22Rv1 (cell line): ENCODE data around the gene KLRF2.

Experiments used
- H3K27ac ChIP-seq: fragments of 450-650 bp; 2 replicates; pipeline ENCODE4 v1.5.1; 2017
- ZFX ChIP-seq: fragments of 450-650 bp; IDR thresholded peaks from 2 replicates; pipeline ENCODE4 v1.6.1; 2017; ENCODE audit warnings: antibody characterized with exemption, borderline replicate concordance
- TF ChIP-seq, protein P1 (sequence below): fragments of 450-650 bp; IDR thresholded peaks from 2 replicates; pipeline ENCODE4 v1.5.1; 2017; ENCODE audit warnings: mild to moderate bottlenecking

KLRF2 gene, protein sequence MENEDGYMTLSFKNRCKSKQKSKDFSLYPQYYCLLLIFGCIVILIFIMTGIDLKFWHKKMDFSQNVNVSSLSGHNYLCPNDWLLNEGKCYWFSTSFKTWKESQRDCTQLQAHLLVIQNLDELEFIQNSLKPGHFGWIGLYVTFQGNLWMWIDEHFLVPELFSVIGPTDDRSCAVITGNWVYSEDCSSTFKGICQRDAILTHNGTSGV

DNA sequence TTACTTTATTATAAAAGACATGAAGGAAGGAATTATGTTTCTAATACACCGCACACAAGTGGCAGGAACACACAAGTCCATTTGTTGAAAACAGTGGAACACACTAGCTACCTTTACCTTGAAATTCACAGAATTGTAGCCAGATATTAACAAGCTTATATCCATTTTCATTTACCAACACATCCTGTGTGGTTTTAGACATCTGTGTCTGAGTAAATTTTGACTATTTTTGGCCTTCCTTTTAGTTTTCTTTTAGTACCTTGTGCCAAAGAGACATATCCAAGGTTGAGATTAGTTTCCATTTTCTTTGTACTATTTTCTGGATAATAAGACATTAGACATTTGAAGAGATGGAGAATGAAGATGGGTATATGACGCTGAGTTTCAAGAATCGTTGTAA, at the start of gene KLRF2:
TSS of gene KLRF2 (plus strand) at position 244 of the 400 bp plus-strand sequence. CDS start at position 351, 107 bp downstream.
- TF ChIP-seq, protein P1, sequence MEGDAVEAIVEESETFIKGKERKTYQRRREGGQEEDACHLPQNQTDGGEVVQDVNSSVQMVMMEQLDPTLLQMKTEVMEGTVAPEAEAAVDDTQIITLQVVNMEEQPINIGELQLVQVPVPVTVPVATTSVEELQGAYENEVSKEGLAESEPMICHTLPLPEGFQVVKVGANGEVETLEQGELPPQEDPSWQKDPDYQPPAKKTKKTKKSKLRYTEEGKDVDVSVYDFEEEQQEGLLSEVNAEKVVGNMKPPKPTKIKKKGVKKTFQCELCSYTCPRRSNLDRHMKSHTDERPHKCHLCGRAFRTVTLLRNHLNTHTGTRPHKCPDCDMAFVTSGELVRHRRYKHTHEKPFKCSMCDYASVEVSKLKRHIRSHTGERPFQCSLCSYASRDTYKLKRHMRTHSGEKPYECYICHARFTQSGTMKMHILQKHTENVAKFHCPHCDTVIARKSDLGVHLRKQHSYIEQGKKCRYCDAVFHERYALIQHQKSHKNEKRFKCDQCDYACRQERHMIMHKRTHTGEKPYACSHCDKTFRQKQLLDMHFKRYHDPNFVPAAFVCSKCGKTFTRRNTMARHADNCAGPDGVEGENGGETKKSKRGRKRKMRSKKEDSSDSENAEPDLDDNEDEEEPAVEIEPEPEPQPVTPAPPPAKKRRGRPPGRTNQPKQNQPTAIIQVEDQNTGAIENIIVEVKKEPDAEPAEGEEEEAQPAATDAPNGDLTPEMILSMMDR = no peak
- TF ChIP-seq ZFX = no peak
- no peak within 1 kb of the TSS for H3K27ac ChIP-seq

DNA sequence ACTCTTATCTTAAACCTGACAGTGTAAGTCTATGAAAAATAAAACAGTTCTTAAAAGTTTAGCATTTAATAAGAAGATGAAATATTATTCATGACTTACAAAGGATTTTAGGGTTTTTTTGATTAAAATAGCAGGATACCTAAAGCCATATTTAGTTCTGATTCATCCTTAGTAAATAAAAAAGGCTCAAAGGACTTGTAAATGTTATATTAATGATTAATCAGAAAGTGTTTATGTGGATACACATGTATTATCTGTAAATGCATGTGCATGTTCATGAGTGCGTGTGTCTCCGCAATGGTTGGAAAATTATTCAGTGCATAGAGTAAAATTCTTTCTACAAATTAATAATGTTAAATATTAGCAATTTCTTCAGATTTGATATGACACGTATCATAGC, 49.6 kb upstream of the KLRF2 start:
- TF ChIP-seq ZFX = no peak
- TF ChIP-seq, protein P1 = no peak
- no peak overlapping the region for H3K27ac ChIP-seq

DNA sequence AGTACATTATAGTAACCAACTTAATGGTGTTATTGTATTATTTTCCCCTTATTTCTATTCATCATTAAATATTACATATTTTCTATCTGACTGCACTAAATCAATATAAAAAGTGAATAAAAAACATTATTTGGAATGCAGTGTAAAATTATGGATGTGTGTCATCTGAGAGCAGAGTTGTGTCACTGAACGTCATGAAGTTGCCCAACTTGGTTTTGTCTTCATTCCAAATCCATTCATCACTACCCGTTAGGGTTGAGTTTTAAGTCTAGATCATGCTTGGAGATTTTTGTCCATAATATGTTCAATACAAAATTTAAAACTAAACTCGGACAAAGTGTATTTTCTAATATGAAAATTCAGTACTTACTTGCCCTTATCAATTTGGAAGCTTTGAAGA, 37.9 kb upstream of the KLRF2 start:
- TF ChIP-seq, protein P1 = no peak
- no peak for TF ChIP-seq ZFX
- H3K27ac ChIP-seq = no peak overlapping the region

DNA sequence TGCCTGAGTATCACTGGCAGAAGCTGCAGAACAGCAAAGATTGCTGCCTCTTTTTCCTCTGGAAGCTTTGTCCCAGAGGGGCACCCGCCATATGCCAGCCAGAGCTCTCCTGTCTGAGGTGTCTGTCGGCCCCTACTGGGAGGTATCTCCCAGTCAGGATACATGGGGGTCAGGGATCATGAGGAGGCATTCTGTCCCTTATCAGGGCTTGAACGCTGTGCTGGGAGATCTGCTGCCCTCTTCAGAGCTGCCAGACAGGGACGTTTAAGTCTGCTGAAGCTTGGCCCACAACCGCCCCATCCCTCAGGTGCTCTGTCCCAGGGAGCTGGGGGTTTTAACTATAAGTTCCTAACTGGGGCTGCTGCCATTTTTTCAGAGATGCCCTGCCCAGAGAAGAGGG, 32.4 kb upstream of the KLRF2 start:
- no peak overlapping the region for H3K27ac ChIP-seq

DNA sequence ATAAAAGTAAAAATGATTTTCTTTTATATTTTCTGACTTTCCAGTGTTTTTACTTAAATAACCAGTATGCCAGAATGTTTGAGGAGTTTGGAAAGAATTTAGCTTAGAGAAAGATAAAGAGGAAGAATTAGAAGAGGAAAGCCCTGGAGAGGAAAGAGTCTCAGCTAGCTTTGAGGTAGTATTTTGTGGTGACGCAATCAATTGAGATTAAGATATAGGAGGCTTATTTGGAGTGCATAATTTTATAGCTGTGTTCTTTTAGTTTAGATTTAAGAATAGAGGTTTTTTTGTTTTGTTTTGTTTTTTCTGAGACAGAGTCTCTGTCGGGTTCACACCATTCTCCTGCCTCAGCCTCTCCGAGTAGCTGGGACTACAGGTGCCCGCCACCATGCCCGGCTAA, 30.2 kb upstream of the KLRF2 start:
- no peak for TF ChIP-seq ZFX
- TF ChIP-seq, protein P1 = no peak

More for the DNA sequence above, 32.4 kb upstream of the KLRF2 start:
- TF ChIP-seq ZFX = no peak
- TF ChIP-seq, protein P1 = no peak

DNA sequence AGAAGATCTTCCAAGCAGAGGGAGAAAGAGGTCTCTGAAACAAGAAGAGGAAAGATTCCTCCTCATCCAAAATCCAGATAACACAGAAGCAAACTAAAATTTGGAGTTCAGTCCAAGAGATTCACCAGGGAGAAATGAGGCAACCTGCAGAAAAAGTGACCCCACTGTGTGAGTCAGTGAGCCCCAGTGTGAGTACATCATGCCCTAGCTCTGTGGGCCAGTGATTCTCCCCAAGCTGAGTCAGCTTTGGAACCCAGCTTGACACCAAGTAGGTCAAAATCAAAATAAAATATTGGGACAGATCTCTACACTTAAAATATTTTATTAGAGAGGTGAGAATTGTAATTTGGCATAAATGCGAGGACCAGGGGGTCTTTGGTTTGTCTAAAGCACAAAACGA, 29.4 kb upstream of the KLRF2 start:
- H3K27ac ChIP-seq = no peak overlapping the region
- no peak for TF ChIP-seq ZFX
- TF ChIP-seq, protein P1 = no peak

More for the DNA sequence above, 30.2 kb upstream of the KLRF2 start:
- H3K27ac ChIP-seq = no peak overlapping the region

DNA sequence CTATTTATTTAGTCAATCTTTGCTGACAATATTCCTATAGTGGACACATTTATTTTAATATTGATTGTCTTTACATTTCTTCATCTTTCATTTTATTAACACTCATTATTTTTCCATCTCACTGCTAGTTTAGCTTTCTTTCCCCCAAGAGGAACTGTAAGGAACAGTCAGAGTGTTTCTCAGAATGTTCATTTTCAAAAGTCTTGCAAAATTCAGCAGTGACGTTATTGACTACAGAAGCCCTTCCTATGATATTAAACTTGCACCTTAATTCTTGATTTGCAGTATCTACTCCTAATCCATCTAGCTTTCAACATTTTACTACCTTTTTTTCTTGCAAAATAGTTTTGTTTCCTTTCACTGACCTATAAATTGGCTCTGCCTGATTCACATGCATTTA, 25.1 kb upstream of the KLRF2 start:
- no peak for TF ChIP-seq ZFX
- TF ChIP-seq, protein P1 = no peak
- H3K27ac ChIP-seq = no peak overlapping the region
